Measurements from ENCODE around the gene PABPN1L. TPM values are rescaled to one million over a fixed set of nuclear protein-coding genes. Genes with fewer than 3 reads are reported as not detected.

Gene PABPN1L
- total RNA-seq, 1 experiment from 2014 or later = not detected

DNA sequence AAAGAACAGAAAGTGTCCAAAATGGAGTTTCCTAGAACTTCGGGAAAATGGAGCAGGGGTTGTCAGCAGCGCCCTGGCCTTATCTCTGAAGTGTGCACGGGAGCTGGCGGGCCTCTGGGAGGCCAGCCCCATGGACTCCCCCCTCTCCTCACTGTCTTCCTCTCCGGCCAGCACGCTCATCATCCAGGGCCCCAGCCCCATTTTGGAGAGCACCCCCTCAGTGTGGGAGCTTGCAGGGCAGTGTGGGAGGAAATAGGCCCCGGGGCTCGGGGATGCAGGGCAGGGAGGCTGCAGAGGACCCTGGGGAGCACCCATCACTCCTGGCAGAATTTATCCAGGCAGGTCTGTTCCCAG lies 4.9 kb upstream of the PABPN1L start:
- H3K4me1 Mint-ChIP-seq = no peaks in the 10 kb centered on the region
- H3K4me2 ChIP-seq (ENCODE audit: insufficient read depth, insufficient read length, low read length) = no peak overlapping the region
- H3K23ac ChIP-seq (ENCODE audit: insufficient read length, low read depth, low read length) = no peak overlapping the region
- peaks cover 5% of the 10 kb centered on the region for H3K27me3 Mint-ChIP-seq (ENCODE audit: low read depth)
- H3T11ph ChIP-seq (ENCODE audit: low read length) = no peak overlapping the region
- H2BK20ac ChIP-seq (ENCODE audit: low read depth, low read length, poor library complexity, severe bottlenecking) = no peak overlapping the region
- H4K5ac ChIP-seq (ENCODE audit: insufficient read length, low read depth, low read length) = no peak overlapping the region
- no peaks in the 10 kb centered on the region for H3K9me3 ChIP-seq (ENCODE audit: control insufficient read depth, low read depth, low read length)
- H3K79me1 ChIP-seq (ENCODE audit: insufficient read depth, low read depth, low read length, poor library complexity, severe bottlenecking) = no peaks in the 10 kb centered on the region
- no peak overlapping the region for H2BK12ac ChIP-seq (ENCODE audit: insufficient read length, low read depth, low read length)
- H3K56ac ChIP-seq (ENCODE audit: insufficient read length, low read depth, low read length) = no peak overlapping the region
- H2AK5ac ChIP-seq (ENCODE audit: insufficient read length, low read length) = no peak overlapping the region
- TF ChIP-seq, protein P1, sequence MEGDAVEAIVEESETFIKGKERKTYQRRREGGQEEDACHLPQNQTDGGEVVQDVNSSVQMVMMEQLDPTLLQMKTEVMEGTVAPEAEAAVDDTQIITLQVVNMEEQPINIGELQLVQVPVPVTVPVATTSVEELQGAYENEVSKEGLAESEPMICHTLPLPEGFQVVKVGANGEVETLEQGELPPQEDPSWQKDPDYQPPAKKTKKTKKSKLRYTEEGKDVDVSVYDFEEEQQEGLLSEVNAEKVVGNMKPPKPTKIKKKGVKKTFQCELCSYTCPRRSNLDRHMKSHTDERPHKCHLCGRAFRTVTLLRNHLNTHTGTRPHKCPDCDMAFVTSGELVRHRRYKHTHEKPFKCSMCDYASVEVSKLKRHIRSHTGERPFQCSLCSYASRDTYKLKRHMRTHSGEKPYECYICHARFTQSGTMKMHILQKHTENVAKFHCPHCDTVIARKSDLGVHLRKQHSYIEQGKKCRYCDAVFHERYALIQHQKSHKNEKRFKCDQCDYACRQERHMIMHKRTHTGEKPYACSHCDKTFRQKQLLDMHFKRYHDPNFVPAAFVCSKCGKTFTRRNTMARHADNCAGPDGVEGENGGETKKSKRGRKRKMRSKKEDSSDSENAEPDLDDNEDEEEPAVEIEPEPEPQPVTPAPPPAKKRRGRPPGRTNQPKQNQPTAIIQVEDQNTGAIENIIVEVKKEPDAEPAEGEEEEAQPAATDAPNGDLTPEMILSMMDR (conservative IDR thresholded peaks at IDR 0.05) = no peak
- no peak overlapping the region for H3K4me3 Mint-ChIP-seq
- no peak overlapping the region for H3K27ac Mint-ChIP-seq
- H2BK15ac ChIP-seq (ENCODE audit: low read depth, low read length) = no peak overlapping the region
- H3K27ac ChIP-seq (ENCODE audit: insufficient read length, low read depth, low read length) = no peak overlapping the region
- H3K79me2 ChIP-seq (ENCODE audit: insufficient read depth, low read length) = no peaks in the 10 kb centered on the region
- H2BK5ac ChIP-seq (ENCODE audit: insufficient read length, low read length) = no peak overlapping the region
- H3K23me2 ChIP-seq (ENCODE audit: insufficient read length, low read depth, low read length, poor library complexity, severe bottlenecking) = no peaks in the 10 kb centered on the region
- H3K4me1 ChIP-seq (ENCODE audit: insufficient read depth, low read length) = no peaks in the 10 kb centered on the region
- H2BK120ac ChIP-seq (ENCODE audit: low read depth, low read length, poor library complexity, severe bottlenecking) = no peak overlapping the region
- no peak overlapping the region for H4K8ac ChIP-seq (replicated peaks; ENCODE audit: insufficient read length, low read depth, low read length)
- no peaks in the 10 kb centered on the region for H4K20me1 ChIP-seq (ENCODE audit: control insufficient read depth, insufficient read depth, insufficient read length)
- H3K9ac ChIP-seq (ENCODE audit: extremely low read depth, insufficient read length, low read length) = no peak overlapping the region
- no peak overlapping the region for H3K18ac ChIP-seq (ENCODE audit: insufficient read length, low read depth, low read length)
- WGBS (ENCODE audit: extremely low coverage, insufficient read length, low lambda C conversion rate) = no CpG with 5 or more reads among the region's 8 CpGs
- H2AFZ ChIP-seq (ENCODE audit: low read length) = no peak overlapping the region
- no peak overlapping the region for H3K4ac ChIP-seq (ENCODE audit: low read depth, low read length)
- no peaks in the 10 kb centered on the region for H3K36me3 Mint-ChIP-seq (ENCODE audit: insufficient read depth in 1 of 3, low read depth in 3 of 3)
- H3K14ac ChIP-seq (ENCODE audit: insufficient read depth, low read length) = no peak overlapping the region
- no peak for DNase-seq
- H3K27me3 ChIP-seq (ENCODE audit: insufficient read depth, low read length) = no peaks in the 10 kb centered on the region
- no peaks in the 10 kb centered on the region; a peak in 1 of 5 replicates for H3K9me3 Mint-ChIP-seq
- no peak overlapping the region for H4K91ac ChIP-seq (ENCODE audit: insufficient read length, low read depth, low read length)
